Subcutaneous abdominal adipose tissue (tissue), 5 donors: ENCODE results near the gene RPUSD4.
A peak's percentile ranks its signal among the peaks of the same experiment; 100 is the strongest.
"Not testable (repeated sequence)": the region's sequence is repeated elsewhere in the genome, so short reads cannot be mapped to it uniquely, and the experiment has no call there.

ENCODE experiments used
- H3K27ac ChIP-seq: one replicate; pipeline ENCODE4 v1.7.0; 2013; ENCODE audit warnings: low read depth, mild to moderate bottlenecking, inconsistent platforms, low read length, moderate library complexity
- H3K27me3 ChIP-seq, 5 donors: one replicate each; pipeline ENCODE4 v1.7.0; 2013; ENCODE audit warnings: low read length in 5 of 5, inconsistent platforms in 1 of 5; ENCODE audit not compliant: control insufficient read depth in 5 of 5, insufficient read depth in 4 of 5
- H3K36me3 ChIP-seq, 5 donors: one replicate each; pipeline ENCODE4 v1.7.0; 2013; ENCODE audit warnings: low read length in 5 of 5; ENCODE audit not compliant: control insufficient read depth in 5 of 5, insufficient read depth in 5 of 5
- H3K4me1 ChIP-seq, 5 donors: one replicate each; pipeline ENCODE4 v1.7.0; 2013; ENCODE audit warnings: low read length in 5 of 5, mild to moderate bottlenecking in 3 of 5, moderate library complexity in 1 of 5; ENCODE audit not compliant: control insufficient read depth in 5 of 5, insufficient read depth in 5 of 5
- H3K4me3 ChIP-seq, 5 donors: one replicate each; pipeline ENCODE4 v1.7.0; 2013; ENCODE audit warnings: low read length in 5 of 5, low read depth in 1 of 5
- H3K9ac ChIP-seq, 5 donors: one replicate each; pipeline ENCODE4 v1.7.0; 2013; ENCODE audit warnings: low read length in 5 of 5, mild to moderate bottlenecking in 4 of 5, moderate library complexity in 3 of 5
- H3K9me3 ChIP-seq, 5 donors: one replicate each; pipeline ENCODE4 v1.7.0; 2013; ENCODE audit warnings: low read length in 5 of 5; ENCODE audit not compliant: control insufficient read depth in 5 of 5
- donor health status: healthy.
- donor health status: healthy.
- donor health status: healthy.
- donor health status: healthy.
- donor health status: healthy.

The RPUSD4 gene

GRCh38 chr11:126211236-126212088, at the start of gene RPUSD4, which contains the start of gene FAM118B:
Gene RPUSD4 (minus strand): TSS chr11:126211650. CDS start chr11:126211638, 12 bp downstream.
Gene FAM118B (plus strand): TSS chr11:126211782. CDS start chr11:126235002, 23,220 bp downstream.
- peak within 1 kb of the TSS; percentile 84 to 100 (median 91) for H3K4me3 ChIP-seq
- peak within 1 kb of the TSS; percentile 75 to 98 (median 91) for H3K9ac ChIP-seq
- peak within 1 kb of the TSS; percentile 76 for H3K27ac ChIP-seq
- peaks cover 2 to 34% (median 28%) of the 10 kb centered on the region in 5 donors for H3K4me1 ChIP-seq
- no peaks in the 10 kb centered on the region for H3K27me3 ChIP-seq
- H3K9me3 ChIP-seq, result no peaks in the 10 kb centered on the region
- peaks cover 3 to 21% (median 18%) of the 10 kb centered on the region in 5 donors for H3K36me3 ChIP-seq

GRCh38 chr11:126257764-126258163, 46.3 kb upstream of the RPUSD4 start:
- Histone ChIP-seq H3K27ac (no peak overlapping the region), H3K36me3 (peaks cover 26 to 53% (median 41%) of the 10 kb centered on the region in 5 donors), H3K9ac (no peak overlapping the region), H3K4me1 (peaks cover 0 to 3% (median 0%) of the 10 kb centered on the region in 5 donors), H3K4me3 (no peak overlapping the region), H3K9me3 (no peaks in the 10 kb centered on the region), H3K27me3 (no peaks in the 10 kb centered on the region)

- peaks cover 0 to 3% (median 0%) of the 10 kb centered on the region in 5 donors for H3K4me1 ChIP-seq
- H3K27me3 ChIP-seq, result no peaks in the 10 kb centered on the region
- H3K36me3 ChIP-seq, result peaks cover 26 to 51% (median 35%) of the 10 kb centered on the region in 5 donors
- no peak overlapping the region for H3K27ac ChIP-seq
- H3K9ac ChIP-seq, result no peak overlapping the region
- H3K4me3 ChIP-seq, result no peak overlapping the region
- no peaks in the 10 kb centered on the region for H3K9me3 ChIP-seq
These were observed 45.7 kb upstream of the RPUSD4 start for GRCh38 chr11:126257144-126257543.

GRCh38 chr11:126256216-126256615, 44.8 kb upstream of the RPUSD4 start:
- Histone ChIP-seq H3K4me3 (no peak overlapping the region), H3K4me1 (peaks cover 0 to 3% (median 0%) of the 10 kb centered on the region in 5 donors), H3K36me3 (peaks cover 25 to 53% (median 28%) of the 10 kb centered on the region in 5 donors), H3K27ac (no peak overlapping the region), H3K27me3 (no peaks in the 10 kb centered on the region), H3K9me3 (no peaks in the 10 kb centered on the region), H3K9ac (no peak overlapping the region)

GRCh38 chr11:126255507-126255906, 44.1 kb upstream of the RPUSD4 start:
- not testable (repeated sequence) for H3K4me1 ChIP-seq

GRCh38 chr11:126254819-126255218, 43.4 kb upstream of the RPUSD4 start:
- Histone ChIP-seq H3K36me3 (peaks cover 24 to 51% (median 31%) of the 10 kb centered on the region in 5 donors), H3K4me1 (no peaks in the 10 kb centered on the region), H3K9ac (no peak overlapping the region), H3K27ac (no peak overlapping the region), H3K27me3 (no peaks in the 10 kb centered on the region), H3K9me3 (no peaks in the 10 kb centered on the region), H3K4me3 (no peak overlapping the region)

More at GRCh38 chr11:126255507-126255906, 44.1 kb upstream of the RPUSD4 start:
- H3K36me3 ChIP-seq, result peaks cover 24 to 51% (median 31%) of the 10 kb centered on the region in 5 donors
- not testable (repeated sequence) for H3K4me3 ChIP-seq, H3K9ac ChIP-seq, H3K27me3 ChIP-seq, H3K9me3 ChIP-seq, H3K27ac ChIP-seq

GRCh38 chr11:126253265-126253664, 41.8 kb upstream of the RPUSD4 start:
- H3K9ac ChIP-seq, result no peak overlapping the region
- H3K36me3 ChIP-seq, result peaks cover 25 to 57% (median 34%) of the 10 kb centered on the region in 5 donors
- H3K4me1 ChIP-seq, result no peaks in the 10 kb centered on the region
- H3K27me3 ChIP-seq, result no peaks in the 10 kb centered on the region
- H3K4me3 ChIP-seq, result no peak overlapping the region
- H3K27ac ChIP-seq, result no peak overlapping the region
- H3K9me3 ChIP-seq, result no peaks in the 10 kb centered on the region

GRCh38 chr11:126246636-126247035, 35.2 kb upstream of the RPUSD4 start:
- Histone ChIP-seq H3K4me3 (no peak overlapping the region), H3K9ac (no peak overlapping the region), H3K36me3 (peaks cover 17 to 28% (median 23%) of the 10 kb centered on the region in 5 donors), H3K4me1 (peaks cover 0 to 4% (median 0%) of the 10 kb centered on the region in 5 donors), H3K27me3 (no peaks in the 10 kb centered on the region), H3K27ac (no peak overlapping the region), H3K9me3 (no peaks in the 10 kb centered on the region)

GRCh38 chr11:126233391-126233790, 21.9 kb upstream of the RPUSD4 start:
- H3K36me3 ChIP-seq, result peaks cover 8 to 18% (median 10%) of the 10 kb centered on the region in 5 donors

GRCh38 chr11:126232683-126233082, 21.2 kb upstream of the RPUSD4 start:
- Histone ChIP-seq H3K4me3 (no peak overlapping the region), H3K4me1 (peaks cover 0 to 8% (median 0%) of the 10 kb centered on the region in 5 donors), H3K9me3 (no peaks in the 10 kb centered on the region), H3K9ac (no peak overlapping the region), H3K27ac (no peak overlapping the region), H3K27me3 (no peaks in the 10 kb centered on the region), H3K36me3 (peaks cover 7 to 16% (median 8%) of the 10 kb centered on the region in 5 donors)

More at GRCh38 chr11:126233391-126233790, 21.9 kb upstream of the RPUSD4 start:
- Histone ChIP-seq H3K9me3 (no peaks in the 10 kb centered on the region), H3K9ac (no peak overlapping the region), H3K27ac (no peak overlapping the region), H3K4me1 (peaks cover 0 to 8% (median 0%) of the 10 kb centered on the region in 5 donors), H3K4me3 (no peak overlapping the region), H3K27me3 (no peaks in the 10 kb centered on the region)
